CD1c-positive myeloid dendritic cell (primary cell): ENCODE results near the gene MYO5B.
A peak's percentile ranks its signal among the peaks of the same experiment; 100 is the strongest.
"Not testable (repeated sequence)": the region's sequence is repeated elsewhere in the genome, so short reads cannot be mapped to it uniquely, and the experiment has no call there.

Source experiments
- DNase-seq: peaks from one replicate; pipeline ENCODE4 v3.0.0-alpha.2; 2016; ENCODE audit errors: extremely low spot score

Gene MYO5B

GRCh38 chr18:50194631-50195532 lies at the start of gene MYO5B:
TSS of gene MYO5B (minus strand) at chr18:50195147. CDS start at chr18:50194793, 354 bp downstream.
- peak; percentile 9 for DNase-seq

GRCh38 chr18:50241768-50242167 lies 46.8 kb upstream of the MYO5B start:
- not testable (repeated sequence) for DNase-seq

- no peak for DNase-seq
These were observed 45.2 kb upstream of the MYO5B start for GRCh38 chr18:50240080-50240563.

GRCh38 chr18:50232419-50232818 lies 37.5 kb upstream of the MYO5B start:
- DNase-seq = no peak

- no peak for DNase-seq
These were observed 36.7 kb upstream of the MYO5B start for GRCh38 chr18:50231621-50232020.

- not testable (repeated sequence) for DNase-seq
These were observed 25.3 kb upstream of the MYO5B start for GRCh38 chr18:50220249-50220648.

GRCh38 chr18:50218432-50219197 lies 23.7 kb upstream of the MYO5B start:
- DNase-seq = peak; percentile 29

GRCh38 chr18:50209311-50209710 lies 14.4 kb upstream of the MYO5B start:
- DNase-seq = no peak

GRCh38 chr18:50207722-50208121 lies 12.8 kb upstream of the MYO5B start:
- no peak for DNase-seq

- peak; percentile 1 for DNase-seq
These were observed 9.1 kb upstream of the MYO5B start for GRCh38 chr18:50203801-50204604.

- DNase-seq = no peak
These were observed 6.6 kb upstream of the MYO5B start for GRCh38 chr18:50201476-50202018.

- DNase-seq = no peak
These were observed 5.0 kb upstream of the MYO5B start for GRCh38 chr18:50199921-50200320.

- DNase-seq = no peak
These were observed 4.5 kb upstream of the MYO5B start for GRCh38 chr18:50199346-50199855.

GRCh38 chr18:50196261-50196660 lies 1.3 kb upstream of the MYO5B start:
- DNase-seq = no peak

- no peak for DNase-seq
These were observed 742 bp upstream of the MYO5B start for GRCh38 chr18:50195689-50196088.

GRCh38 chr18:50193796-50194630 lies 934 bp downstream of the MYO5B start:
- no peak for DNase-seq

GRCh38 chr18:50192995-50193795 lies 1.8 kb downstream of the MYO5B start:
- DNase-seq = no peak

- DNase-seq = no peak
These were observed 4.0 kb downstream of the MYO5B start for GRCh38 chr18:50190926-50191325.

- no peak for DNase-seq
These were observed 4.7 kb downstream of the MYO5B start for GRCh38 chr18:50190236-50190635.

- DNase-seq = no peak
These were observed 5.8 kb downstream of the MYO5B start for GRCh38 chr18:50189160-50189559.
